GM12864 (cell line): Measurements from ENCODE around the gene SPATA31C2.
"Not testable (repeated sequence)": the region's sequence is repeated elsewhere in the genome, so short reads cannot be mapped to it uniquely, and the experiment has no call there.

Source experiments
- DNase-seq: peaks from one replicate; pipeline ENCODE4 v3.0.0-alpha.2; 2011; ENCODE audit warnings: low read depth
- H3K4me3 ChIP-seq: 2 replicates; pipeline ENCODE4 v1.5.1; 2011; ENCODE audit warnings: mild to moderate bottlenecking, low read depth, low read length, control low read depth
- TF ChIP-seq, protein P1 (sequence below): IDR thresholded peaks from 2 replicates; pipeline ENCODE4 v1.5.1; 2011; ENCODE audit warnings: low read depth, mild to moderate bottlenecking, moderate library complexity, low read length, control low read depth, inconsistent platforms; ENCODE audit errors: missing control alignments

The SPATA31C2 gene

DNA sequence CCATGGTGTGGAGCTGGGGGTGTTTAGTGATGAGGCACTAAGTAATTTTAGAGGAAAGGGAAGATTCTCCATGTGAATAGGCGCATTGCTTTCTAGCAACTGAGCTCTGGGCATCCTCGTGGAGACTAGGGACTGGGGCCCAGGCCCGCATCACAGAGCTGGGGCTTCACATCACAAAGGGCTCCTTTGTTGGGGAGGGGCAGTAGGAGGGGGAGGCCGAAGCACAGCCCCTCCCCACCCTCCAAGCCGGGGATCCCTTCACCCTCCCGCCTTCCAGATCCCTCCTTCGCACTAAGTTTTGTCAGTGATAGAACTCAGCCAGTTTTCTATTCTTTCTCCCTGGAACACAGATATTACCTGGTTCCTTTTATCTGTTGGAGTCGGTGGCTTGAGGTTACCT, at the start of gene SPATA31C2:
TSS of gene SPATA31C2 (minus strand) at position 101 of the 400 bp plus-strand sequence. CDS start at position 72, 29 bp downstream.
- not testable (repeated sequence) for DNase-seq, H3K4me3 ChIP-seq

DNA sequence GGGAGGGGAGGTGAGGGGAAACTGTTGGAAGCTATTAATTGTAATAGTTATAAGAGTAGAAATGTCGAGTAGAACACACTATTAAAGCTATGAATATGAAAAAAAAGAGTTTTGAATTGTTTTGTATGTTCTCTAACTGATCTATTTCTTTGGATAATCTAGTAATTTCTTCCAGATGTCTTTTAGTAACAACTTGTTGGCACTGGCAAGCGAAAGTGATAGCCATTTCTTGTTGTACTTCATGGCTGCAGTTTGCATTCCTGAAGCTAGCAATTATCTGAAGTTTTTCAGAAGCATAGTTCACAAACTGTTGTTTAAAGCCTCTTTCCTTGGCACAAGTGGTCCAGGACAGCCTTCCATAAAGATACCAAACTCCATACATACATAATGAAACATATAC, 49.4 kb upstream of the SPATA31C2 start:
- TF ChIP-seq, protein P1, sequence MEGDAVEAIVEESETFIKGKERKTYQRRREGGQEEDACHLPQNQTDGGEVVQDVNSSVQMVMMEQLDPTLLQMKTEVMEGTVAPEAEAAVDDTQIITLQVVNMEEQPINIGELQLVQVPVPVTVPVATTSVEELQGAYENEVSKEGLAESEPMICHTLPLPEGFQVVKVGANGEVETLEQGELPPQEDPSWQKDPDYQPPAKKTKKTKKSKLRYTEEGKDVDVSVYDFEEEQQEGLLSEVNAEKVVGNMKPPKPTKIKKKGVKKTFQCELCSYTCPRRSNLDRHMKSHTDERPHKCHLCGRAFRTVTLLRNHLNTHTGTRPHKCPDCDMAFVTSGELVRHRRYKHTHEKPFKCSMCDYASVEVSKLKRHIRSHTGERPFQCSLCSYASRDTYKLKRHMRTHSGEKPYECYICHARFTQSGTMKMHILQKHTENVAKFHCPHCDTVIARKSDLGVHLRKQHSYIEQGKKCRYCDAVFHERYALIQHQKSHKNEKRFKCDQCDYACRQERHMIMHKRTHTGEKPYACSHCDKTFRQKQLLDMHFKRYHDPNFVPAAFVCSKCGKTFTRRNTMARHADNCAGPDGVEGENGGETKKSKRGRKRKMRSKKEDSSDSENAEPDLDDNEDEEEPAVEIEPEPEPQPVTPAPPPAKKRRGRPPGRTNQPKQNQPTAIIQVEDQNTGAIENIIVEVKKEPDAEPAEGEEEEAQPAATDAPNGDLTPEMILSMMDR: no peak
- H3K4me3 ChIP-seq: no peak overlapping the region
- DNase-seq: no peak

DNA sequence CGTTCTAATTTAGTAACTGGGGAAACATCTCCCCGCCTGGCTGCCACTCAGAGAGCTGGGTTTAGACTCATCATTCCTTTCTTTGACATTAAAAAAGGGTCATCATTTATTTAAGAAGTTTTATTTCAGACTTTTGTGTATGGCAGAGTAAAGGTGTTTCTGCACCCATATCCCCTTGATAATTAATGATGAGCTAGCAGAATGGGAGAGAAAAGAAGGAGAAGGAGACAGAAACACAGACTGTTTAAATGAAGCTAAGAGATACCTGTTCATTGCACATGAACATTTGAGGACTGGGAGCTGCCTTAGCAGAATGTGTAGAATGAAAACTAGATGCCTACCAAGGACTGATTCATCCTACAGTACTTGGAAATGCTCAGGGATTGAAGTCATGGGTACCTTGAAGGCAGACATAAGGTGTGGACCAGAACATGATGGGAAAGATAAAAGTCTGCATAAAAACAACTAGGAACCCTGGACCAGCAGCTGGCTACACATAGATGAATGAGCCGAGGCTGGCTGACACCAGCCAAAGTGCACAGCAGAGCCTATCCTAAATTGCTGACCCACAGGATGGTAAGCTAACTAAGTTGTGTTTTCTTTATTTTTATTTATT, 48.3 kb upstream of the SPATA31C2 start:
- DNase-seq: no peak
- H3K4me3 ChIP-seq: no peak overlapping the region
- TF ChIP-seq, protein P1: no peak

DNA sequence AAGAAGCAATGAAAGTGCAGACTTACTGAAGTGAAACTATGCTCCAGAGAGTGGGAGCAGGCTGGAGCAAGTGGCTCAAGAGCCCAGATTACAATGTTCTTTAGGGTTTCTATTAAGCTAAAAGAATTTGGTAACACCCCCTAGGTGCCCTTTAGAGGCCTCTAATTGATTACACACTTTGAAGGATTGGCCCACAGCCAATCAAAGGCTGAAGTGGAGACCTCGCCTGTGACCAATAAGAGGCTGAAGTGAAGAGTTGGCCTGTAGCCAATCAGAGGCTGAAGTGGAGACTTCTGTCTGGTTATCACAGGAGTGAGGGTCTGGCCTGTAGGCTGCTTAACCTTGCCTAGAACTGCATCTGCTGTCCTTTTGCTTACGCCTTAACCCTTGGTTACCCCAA, 46.7 kb upstream of the SPATA31C2 start:
- H3K4me3 ChIP-seq: no peak overlapping the region
- TF ChIP-seq, protein P1: no peak
- no peak for DNase-seq

DNA sequence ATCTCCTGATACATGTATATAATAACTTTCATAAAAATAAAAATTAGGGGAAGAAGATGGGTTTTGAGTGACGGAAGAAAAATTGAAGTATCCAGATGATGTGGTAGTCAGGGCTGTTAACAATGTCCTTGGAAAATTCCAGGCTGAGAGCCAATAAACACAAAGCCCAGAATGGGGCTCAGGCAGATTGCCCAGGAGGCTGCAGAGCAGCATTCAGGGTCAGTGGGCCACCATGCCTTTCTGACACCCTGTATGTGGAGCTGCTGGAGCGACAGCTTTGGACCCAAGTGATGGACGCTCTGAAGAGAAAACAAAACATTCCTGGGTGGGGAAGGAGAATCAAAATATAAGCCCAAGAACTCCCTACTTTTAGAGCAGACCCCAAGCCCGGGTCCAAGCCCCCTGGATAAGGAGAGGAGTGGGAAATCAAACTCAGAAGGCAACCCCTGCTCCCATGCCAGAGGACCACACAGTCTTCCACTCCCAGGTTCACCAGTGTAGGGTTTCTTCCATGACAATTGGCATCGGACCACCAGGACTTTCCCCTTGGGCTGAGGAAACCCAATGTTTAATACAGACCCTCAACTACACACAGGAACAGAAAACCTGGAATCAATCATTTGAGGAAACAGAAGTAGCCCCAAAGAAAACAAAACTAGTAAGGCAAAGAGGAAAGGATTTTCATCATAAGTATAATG, 45.7 kb upstream of the SPATA31C2 start:
- no peak for DNase-seq
- no peak overlapping the region for H3K4me3 ChIP-seq
- TF ChIP-seq, protein P1: no peak

DNA sequence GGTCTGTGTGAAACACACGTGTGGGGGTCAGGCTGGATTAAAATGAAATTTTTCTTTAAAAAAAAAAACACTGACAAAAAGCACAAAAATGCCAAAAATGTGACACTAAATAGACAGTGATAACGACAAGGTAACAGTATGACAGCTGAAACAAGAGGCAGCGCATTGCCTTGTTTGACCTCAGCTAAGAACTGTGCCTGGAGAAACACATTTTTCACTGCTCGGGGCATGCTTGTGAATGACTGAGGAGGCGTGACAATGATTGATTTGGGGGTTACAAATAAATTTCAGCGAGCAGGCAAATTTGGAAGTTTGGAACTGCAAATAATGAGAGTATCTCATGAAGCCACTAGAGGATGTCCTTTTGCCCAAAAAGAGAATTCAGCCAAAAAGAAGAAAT, 44.2 kb upstream of the SPATA31C2 start:
- no peak for DNase-seq
- TF ChIP-seq, protein P1: no peak
- no peak overlapping the region for H3K4me3 ChIP-seq

DNA sequence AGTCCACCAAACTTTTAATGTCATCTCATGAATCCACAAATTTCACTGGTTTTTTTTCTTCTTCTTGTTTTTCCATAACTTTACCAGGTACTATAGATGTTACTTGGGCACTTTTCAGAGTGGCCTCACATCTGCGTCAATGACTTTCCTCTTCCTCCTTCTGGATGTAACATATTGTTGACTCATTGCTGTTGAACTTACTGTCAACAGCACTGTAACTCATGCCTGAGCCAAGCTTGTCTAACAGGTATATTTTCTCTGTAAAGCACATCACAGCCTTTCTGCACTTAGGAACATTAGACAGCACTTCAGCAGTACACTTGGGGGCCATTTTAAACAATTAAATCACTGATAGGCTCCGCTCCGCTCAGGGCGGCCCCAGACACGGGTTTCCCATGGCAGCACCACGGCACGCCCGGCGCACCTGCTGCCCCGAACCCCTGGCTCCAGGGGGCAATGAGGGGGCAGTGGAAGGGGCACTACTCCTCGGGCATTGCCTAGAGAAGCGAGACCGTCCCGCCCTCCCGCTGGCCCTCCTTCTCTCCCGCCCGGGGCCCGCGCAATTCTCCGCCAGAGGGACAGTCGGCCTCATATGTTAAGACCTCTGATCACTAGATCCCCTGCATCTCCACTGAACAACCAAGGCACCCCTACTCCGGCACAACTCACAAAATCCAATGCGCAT, 41.9 kb upstream of the SPATA31C2 start:
- DNase-seq: no peak
- TF ChIP-seq, protein P1: no peak
- H3K4me3 ChIP-seq: no peak overlapping the region
